ENCODE measurements around the gene KLF16.

KLF16 gene

DNA sequence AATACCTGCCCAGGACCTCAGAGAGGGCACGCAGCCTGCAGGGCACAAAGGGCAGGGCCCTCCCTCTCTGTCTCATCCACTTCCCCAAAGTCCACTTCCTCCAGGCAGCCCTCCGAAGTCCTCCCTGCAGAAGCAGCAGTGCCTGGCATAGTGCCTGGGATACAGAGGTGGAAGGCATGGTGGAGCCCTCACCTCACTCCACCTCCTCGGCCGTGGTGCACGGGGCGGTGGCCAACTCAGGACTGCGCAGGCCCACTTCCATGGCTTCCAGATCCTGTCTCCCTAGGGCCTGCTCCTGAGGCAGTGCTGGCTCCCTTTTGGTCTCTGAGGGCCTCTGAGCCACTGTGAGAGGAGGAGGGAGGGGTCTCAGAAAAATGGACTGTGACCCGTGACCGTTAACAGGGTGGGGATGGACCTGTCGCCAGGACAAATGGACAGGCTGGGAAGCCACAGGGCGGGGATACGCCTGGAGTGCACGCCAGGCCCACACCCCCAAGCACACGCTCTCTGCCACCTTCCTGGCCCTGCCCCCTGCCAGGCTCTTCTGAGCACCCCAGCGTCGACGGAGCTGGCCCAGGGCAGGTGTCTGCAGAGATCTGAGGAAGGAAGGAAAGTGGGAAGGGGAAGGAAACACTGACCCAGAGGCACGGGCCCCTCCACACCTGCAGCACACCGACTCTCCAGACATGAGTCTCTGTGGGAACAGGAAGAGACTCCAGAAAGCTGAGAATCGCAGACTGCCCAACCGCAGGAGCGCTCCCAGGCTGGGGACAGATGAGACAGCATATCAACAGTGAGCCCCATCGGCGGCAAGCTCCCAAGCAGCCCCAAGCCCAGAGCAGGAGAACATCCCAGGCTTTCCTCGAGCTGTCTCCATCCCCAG lies 23.5 kb downstream of the KLF16 start:
- no peak for DNase-seq

DNA sequence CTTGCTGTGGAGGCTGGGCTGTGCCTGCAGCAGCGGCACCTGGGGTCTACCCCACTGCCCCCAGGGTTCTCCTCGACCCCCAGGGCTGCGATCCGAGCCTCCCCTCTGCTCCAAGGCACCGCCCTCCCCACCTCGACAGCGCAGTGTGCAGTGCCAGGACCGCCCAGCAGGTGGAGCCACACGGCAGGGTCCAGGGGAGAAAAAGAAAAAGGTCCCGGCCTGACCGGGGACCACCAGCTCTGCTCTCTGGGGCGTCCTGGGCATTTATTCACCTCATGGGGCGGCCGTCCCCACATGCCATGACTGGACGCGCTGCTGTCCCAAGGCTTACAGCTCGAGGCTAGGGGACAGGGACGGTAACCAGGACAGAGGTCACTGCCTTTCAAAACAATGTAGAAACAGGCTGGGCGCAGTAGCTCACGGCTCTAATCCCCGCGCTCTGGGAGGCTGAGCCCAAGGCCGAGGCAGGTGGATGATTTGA lies 25.7 kb downstream of the KLF16 start:
- peak; percentile 58 for DNase-seq

DNA sequence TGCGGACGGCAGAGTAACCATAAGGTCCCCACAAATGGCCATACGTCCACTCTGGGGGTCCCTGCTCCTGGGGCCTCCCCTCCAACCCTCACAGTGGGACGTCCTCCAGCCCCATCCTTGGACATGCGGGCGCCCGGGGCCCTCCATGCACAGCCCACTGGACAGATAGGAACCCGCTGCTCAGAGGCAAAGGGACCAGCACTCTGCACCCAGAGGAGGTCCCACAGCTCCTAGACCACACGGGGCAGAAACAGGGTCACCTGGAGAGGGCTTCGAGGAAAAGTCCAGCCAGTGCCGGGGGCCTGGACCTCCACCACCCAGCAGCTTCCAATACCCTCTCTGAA lies 26.2 kb downstream of the KLF16 start:
- no peak for DNase-seq

DNA sequence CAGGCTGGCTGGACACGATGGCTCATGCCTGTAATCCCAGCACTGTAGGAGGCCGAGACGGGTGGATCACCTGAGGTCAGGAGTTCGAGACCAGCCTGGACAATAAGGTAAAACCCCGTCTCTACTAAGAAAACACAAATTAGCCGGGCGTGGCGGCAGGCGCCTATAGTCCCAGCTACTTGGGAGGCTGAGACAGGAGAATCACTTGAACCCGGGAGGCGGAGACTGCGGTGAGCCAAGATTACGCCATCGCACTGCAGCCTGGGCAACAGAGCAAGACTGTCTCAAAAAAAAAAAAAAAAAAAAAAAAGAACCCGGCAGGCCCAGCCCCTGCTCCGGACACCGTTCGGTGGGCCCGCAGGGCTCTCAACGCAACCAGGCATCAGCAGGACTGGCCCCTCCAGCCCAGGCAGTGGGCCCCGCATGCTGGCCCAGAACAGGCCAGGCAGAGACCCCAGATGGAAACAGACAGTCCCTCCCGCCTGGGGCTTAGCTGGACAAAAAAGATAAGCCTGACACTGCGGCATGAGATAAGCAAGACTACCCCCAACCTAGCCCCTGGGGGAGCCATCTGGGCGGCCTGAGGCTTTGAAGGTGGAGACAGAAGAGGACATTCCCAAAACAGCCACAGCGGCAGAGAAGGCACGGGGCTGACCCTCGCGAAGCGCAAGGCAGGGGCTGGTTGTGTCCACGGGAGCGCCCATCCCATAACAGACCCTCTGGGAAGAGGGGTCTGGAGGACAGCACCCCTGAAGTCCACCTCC lies 26.7 kb downstream of the KLF16 start:
- DNase-seq, result no peak

DNA sequence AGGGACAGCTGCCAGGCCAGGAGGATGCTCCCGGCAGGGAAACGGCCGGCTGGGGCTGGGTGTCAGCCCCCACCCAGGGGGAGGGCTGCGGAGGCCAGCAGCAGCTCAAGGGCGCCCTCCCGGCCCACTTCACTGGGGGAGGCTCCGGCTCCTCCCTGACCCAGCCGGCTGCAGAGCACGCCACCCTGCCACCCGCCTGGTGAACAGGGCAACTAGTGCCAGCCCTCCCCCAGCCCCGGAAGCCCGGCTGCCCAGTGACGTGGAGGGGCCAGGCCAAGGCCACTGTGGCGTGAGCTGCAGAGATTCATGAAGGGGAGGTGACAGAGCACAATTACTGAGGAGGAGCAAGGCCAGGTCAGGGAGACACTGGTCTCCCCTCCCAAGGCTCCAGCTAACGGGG lies 29.8 kb downstream of the KLF16 start:
- DNase-seq, result no peak

DNA sequence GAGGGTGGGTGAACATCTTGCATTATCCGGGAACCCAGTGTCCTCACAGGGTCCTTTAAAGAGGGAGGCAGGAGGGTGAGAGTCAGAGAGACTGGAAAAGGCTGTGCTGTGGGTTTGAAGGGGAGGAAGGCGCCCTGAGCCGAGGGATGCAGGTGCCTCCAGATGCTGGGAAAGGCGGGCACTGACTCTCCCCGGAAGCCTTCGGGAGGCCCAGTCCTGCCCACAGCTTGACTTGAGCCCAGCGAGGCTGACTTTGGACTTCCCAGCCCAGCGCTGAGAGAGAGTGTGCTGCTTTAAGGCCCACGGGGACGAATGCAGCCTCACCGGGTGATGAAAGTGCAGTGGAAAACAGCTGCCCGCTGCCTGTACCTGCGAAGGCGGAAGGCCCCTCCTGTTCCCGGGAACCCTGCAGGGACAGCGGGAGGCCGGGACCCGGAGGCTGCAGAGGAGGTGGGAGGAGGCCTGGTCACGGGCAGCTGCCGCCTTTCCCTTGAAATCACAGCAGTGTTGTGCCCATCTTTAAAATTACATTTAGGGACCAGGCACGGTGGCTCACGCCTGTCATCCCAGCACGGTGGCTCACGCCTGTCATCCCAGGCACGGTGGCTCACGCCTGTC lies 31.2 kb downstream of the KLF16 start:
- DNase-seq, result no peak

DNA sequence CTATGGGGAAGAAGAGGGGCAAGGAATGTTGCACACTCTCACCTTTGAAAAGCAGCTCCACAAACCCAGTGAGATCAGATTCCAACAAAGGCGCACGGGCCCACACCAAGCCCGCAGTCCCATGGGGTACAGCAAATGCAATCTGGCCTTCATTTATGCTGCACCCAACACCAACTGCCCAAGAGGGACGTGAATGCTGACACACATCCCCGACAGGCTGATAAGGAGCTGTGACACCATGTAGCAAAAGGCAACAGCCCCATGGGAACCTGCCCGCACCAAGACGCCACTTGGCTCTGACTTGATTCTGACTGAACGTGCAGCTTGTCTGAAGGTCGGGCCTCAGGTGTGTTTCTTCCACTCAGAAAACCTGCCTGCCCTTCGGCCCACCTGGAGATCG lies 32.4 kb downstream of the KLF16 start:
- DNase-seq, result no peak

DNA sequence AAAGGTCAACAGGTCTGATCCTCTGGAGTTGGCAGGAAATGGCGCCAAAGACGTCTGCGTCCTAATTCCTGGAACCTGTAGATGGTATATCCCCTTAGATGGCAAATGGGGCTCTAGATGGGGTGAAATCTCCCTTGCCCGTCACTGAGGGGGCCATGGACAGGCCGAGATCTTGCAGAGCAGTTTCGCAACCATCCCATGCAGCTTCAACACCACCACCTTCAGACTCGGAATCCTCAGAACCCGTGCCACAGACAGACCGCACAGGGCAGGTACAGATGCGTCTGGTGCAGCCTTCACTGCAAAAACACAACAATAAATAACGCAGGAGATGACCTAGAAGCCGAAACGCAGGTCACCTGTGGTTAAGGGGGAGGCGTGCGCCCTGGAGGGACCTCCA lies 32.8 kb downstream of the KLF16 start:
- DNase-seq, result no peak

DNA sequence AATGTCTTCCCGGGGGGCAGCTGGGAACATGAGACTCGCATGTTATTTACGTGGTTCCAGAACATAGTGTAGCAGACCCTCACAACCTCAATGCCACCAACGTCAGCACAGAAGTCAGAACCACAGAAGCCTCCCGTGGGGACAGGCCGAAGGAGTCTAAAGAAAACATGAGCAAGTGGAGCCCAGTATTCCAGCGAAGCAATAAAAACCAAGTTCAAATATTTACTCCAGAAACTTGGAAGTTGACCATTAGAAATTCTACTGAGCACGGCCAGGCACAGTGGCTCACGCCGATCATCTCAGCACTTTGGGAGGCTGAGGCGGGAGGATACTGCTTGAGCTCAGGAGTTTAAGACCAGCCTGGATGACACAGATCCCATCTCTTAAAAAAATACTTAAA lies 33.4 kb downstream of the KLF16 start:
- no peak for DNase-seq

DNA sequence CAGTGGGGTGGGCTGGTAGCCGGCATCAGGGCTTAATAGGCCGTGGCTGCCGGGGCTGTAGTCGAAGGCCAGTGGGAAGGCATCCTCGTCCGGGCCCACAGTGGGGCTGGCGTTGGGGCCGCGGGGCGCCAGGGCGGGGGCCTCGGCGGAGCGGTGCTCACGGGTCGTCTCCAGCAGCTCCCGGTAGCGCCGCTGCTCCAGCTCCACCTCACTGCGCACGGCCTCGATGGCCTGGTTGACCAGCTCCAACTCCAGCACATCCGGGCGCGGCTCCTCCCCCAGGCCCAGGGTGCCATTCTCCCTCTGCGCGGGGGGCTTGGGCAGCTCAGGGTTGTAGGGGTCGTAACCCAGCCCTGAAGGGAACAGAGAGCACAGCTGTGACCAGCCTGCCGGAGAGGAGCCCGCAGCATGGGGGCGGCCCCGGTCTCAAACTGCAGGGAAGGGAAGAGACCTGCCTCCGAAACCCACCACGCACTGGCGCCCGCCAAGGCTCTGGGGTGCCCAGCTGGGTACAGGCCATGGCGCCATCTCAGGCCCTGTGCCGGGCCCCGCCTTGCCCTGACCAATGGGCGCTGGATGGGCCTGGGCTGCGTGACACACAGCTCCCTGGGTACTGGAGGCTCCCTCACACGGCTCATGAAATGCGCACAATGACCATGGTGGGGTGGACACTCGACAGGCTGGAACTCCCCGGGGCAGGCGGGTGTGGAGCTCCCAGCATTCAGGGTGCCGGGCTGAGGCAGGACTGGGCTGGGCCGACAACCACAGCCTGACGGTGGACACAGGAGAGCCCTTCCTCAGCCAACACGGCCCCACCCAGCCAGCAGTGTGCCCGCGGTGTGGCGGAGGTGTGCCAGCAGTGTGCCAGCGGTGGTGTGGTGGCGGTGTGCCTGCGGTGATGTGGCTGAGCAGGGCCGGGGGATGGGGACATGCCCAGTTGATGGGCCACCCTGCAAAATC lies 34.8 kb downstream of the KLF16 start:
- DNase-seq, result no peak

DNA sequence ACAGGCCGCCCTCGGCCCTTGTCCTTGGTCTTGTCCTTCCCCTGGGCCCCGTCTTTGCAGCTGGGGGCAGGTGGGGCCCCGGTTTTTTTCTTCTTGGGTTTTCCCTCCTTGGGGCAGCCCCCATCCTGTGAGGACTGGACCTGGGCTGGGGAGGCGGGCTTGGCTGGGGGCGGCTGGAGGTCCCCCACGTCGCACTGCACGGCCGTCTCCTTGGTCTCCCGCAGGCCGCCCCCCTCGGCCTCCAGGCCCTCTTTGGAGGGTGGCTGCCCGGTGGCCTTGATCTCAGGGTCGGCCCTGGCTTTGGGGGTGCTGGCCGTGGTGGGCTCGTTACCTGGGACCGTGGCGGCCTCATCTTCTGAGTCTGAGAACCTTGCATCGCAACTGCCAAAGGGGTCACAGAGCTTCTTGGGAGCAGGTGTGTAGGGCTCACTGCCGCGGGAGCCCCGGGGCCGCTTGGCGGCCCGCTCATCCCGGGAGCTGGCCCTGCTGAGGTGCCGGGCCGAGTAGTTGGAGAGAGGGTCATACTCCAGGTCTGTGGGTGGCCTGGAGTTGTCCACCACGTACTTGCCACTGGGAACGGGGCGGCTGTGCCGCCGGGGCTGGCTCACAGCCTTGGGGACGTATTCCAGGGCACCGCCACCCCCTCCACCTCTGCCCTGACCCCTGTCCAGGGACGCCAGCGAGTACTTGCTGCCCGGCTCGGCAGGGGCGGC lies 35.7 kb downstream of the KLF16 start:
- no peak for DNase-seq

DNA sequence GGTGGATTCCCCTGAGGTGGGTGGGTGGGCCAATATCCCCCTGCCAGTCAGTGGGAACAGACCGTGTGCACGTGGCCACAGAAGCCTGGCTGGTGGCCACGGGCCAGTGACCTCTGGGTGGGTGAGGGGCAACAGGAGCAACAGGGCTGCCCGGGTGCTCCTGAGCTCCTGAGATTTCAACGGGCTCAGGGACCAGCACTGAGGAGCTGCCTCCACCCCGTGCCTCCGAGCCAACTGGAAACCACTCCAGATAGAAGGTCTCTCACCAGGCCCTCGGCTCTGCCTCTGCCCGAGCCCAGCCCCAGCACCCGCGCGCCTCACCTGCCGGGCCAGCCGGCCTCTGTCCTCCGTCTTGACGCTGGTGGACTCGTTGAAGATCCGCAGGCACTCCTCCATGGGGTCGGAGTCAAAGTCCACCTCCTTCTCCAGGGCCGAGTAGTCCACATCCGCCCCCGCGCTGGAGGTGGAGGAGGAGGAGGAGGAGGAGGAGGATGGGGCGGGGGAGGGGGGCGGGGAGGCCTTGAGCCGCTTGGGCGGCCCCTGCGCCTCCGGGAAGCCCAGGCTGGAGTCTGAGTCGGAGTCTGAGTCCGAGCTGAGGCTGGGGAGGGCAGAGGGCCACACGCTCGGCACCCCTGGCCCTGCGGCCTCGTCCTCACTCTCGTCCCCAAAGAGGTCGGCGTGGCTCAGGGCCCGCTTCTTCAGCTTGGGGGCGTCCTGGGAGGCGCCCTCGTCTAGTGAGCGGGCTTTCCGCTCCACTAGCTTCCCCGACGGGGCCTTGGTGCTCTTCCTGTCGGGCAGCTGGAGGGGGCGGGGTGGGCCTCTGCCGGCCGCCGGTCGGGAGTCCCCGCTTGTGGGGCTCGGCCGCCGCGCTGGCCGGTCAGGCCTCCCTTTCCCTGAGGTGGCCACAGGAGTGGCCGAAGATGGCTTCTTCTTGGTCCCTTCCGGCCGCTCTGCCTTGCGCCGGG lies 36.5 kb downstream of the KLF16 start:
- no peak for DNase-seq

DNA sequence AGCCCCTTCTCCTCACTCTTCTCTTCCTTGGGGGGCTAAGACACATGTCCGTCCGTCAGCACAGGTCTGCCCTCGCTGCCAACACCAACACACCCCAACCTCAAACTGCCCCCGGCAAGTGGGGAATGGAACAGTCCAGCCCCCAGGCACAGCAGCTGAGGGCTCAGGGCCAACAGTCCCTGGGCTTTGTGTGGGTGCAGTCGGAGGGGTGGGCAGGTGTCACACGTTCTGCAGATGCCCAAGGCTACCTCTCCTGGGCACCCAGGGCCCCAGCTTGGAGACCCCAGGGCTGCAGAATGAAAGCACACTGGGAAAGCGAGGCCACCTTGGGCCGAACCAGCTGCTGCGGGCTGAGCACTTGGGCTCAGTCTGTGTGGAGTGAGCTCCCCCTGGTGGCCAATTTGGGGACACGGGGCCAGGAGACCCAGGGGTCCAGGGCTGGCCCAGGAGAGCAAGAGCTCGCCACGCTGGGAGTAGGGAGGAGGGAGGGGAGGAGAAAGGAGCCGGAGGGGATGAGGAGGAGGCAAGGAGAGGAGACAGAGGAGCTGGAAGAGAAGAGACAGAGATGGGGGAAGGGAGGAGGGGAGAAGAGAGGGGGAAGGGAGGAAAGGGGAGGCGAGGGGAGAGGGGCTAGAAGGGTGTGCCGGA lies 37.3 kb downstream of the KLF16 start:
- peak; percentile 85 for DNase-seq

DNA sequence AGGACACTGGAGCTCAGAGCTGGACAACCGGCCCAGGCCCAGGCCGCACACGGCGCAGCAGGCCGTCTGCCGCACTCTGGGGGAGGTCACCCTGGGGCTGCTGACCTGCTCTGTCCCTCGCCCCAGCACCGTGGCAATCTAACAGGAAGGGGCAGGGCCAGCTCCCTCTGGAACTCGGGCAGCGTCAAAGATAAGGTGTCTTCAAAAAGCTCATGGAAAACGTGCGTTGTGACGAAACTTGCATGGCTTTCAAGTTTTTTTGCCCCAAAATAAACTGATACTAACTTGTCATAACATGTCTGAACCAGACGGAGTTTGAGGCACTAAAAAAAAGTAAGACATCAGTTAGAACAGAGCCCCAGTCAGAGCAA lies 39.1 kb downstream of the KLF16 start:
- no peak for DNase-seq

DNA sequence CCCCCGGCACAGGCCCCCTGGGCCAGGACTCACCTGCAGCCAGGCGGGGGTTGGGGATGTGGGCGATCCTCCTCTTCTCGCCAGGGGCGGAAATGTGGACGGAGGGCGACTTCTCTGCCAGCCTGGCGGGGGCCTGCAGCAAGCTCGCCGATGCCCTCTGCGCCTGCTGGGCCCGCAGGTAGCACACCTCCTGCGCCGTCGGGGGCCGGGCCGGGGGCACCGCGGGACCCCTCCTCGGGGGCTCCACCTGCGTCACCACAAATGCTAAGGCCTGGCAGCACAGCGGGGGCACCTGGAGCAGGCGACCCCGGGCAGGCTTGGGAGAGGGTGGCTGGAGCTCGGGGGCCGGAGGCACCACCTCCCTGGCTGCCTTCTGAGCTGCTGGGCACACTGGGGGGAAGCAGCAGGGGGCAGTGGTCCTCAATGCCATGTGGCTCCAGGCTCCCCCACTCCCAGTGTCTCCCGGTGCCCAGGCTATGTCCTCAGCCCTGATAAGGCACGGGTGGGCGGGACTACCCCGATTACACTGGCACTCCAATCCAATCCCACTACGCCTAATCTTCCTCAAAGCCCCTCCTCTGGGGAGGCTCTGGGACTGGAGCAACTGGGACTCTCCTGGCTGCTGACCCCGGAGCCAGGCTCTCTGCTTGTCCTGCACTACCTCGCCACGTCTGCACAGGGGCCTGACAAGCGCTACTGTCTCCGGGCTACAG lies 39.7 kb downstream of the KLF16 start:
- no peak for DNase-seq

DNA sequence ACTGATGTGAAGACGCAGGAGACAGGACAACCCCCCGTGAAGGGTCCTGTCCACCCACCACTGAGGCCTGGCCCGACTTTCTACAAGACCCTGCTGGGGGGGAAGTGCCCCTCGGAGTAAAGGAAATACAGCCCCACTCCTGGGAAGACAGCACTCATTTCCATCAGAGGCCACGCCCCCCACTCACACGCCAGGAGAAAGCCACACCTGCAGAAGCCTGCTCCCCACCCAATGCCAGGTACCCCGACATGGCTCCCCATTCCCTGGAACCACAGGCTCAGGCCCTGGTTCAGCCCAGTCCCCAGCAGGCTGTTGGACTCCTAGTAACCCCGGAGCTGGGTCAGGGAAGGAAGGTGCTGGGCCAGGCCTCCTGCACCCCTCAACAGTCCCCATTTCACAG lies 40.4 kb downstream of the KLF16 start:
- DNase-seq, result no peak

DNA sequence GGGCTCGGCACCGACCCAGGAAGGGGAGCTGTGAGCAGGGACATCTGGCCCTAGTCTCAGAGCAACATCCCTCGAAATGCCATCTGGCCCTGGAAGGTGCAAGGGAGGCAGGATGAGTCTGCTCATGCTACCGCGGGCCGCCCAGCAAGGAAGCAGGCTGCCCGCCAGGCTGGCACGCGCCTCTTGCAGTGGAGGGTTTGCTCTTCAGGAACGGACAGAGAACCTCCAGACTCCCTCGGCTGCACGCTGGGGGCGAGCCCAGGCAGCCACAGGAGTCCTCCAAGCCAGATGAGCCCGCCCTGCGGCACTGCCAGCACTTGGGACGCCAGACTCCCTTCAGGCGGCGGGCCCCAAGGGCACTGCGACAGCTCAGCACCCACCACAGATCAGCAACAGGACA lies 41.2 kb downstream of the KLF16 start:
- no peak for DNase-seq

DNA sequence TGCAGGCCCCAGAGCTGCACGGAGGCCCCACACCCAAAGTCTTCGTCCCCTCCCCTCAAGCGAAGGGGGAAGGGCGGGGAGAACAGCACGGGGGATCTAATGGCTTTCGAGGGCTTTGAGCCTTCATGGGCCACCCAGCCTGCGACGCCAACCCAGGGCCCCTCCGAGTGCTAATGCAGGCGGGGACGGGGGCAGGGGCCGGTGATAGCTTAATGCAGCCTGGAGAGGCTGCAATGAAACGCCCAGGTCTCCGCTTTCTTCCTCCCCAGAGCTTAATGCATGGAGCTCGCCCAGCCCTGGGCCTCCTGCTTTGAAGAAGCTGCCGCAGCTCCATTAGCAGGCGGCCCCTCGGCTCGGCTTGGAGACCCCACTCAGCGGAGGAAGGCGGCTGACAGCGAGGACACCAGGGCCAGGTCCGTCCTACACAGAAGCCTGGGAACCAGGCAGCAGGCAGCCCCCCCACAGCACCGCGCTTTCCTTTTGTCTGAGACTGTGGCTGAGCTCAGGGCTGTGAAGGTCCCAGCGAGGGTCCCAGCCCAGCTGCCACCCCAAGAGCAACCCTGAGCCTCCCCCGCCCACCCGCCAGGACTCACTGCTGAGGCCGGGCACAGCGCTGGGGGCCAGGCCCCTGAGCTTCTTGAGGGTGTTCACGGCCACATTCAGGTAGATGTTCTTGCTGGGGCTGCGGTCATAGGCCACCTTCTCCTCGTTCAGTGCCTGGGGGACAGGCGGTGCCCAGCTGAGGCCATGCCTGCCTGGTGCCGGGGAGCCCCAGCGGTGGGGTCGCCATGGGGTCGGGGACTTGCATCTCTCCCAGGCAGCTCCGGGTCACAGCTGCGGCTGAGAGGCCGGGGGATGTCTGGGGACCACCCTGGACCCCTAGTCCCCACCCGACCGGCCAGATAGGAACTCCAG lies 43.8 kb downstream of the KLF16 start:
- no peak for DNase-seq

Data from CD4-positive, alpha-beta T cell treated with Interleukin-17A for 4 hours (primary cell).